ENCODE results near the gene CFAP77.

Gene CFAP77

DNA sequence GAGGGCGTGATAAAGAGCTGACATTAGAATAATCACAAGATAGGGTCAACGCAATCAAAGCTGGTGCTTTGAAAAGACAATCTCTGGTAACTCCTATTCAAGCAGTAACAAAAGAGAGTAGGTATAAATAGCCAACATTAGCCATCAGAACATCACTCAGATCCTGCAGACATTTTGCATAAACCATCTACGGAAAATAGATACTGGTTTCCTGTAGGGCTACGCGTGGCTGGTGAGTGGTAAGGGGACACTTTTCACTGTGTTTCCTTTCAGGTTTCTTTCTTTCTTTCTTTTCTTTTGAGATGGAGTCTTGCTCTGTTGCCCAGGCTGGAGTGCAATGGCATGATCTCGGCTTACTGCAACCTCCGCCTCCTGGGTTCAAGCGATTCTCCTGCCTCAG is 25.6 kb upstream of the CFAP77 start:
- Mint-ChIP-seq H3K36me3 (ENCODE audit: low read depth) (peaks cover 64% of the 10 kb centered on the region), H3K27me3 (ENCODE audit: low read depth) (no peaks in the 10 kb centered on the region), H3K4me1 (no peaks in the 10 kb centered on the region), H3K4me3 (no peak overlapping the region), H3K27ac (no peak overlapping the region), H3K9me3 (no peaks in the 10 kb centered on the region)
- TF ChIP-seq, protein P1, sequence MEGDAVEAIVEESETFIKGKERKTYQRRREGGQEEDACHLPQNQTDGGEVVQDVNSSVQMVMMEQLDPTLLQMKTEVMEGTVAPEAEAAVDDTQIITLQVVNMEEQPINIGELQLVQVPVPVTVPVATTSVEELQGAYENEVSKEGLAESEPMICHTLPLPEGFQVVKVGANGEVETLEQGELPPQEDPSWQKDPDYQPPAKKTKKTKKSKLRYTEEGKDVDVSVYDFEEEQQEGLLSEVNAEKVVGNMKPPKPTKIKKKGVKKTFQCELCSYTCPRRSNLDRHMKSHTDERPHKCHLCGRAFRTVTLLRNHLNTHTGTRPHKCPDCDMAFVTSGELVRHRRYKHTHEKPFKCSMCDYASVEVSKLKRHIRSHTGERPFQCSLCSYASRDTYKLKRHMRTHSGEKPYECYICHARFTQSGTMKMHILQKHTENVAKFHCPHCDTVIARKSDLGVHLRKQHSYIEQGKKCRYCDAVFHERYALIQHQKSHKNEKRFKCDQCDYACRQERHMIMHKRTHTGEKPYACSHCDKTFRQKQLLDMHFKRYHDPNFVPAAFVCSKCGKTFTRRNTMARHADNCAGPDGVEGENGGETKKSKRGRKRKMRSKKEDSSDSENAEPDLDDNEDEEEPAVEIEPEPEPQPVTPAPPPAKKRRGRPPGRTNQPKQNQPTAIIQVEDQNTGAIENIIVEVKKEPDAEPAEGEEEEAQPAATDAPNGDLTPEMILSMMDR (IDR thresholded peaks at IDR 0.05; ENCODE audit: unreplicated experiment in 3 of 3): no peak

DNA sequence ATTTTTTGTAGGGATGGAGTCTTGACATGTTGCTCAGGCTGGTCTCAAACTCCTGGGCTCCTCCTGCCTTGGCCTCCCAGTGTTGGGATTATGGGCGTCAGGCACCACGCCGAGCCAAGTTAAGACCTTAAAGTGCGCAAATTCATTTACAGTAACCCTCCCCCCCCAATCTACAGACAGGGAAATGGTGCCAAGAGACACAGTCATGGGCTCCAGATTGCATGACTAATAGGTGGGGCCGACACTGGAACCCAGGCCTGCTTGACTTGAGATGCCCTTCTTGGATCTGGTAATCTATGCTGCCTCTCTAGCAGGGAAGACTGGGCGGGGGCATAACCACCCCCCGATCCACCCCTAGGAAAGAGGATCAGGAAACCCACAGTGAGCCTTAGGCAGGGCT is 22.9 kb upstream of the CFAP77 start:
- no peak overlapping the region for H3K4me3 Mint-ChIP-seq
- TF ChIP-seq, protein P1 (IDR thresholded peaks at IDR 0.05; ENCODE audit: unreplicated experiment in 3 of 3): no peak
- H3K4me1 Mint-ChIP-seq: no peaks in the 10 kb centered on the region
- no peaks in the 10 kb centered on the region for H3K9me3 Mint-ChIP-seq
- no peaks in the 10 kb centered on the region for H3K27me3 Mint-ChIP-seq (ENCODE audit: low read depth)
- no peak overlapping the region for H3K27ac Mint-ChIP-seq
- peaks cover 82% of the 10 kb centered on the region for H3K36me3 Mint-ChIP-seq (ENCODE audit: low read depth)

DNA sequence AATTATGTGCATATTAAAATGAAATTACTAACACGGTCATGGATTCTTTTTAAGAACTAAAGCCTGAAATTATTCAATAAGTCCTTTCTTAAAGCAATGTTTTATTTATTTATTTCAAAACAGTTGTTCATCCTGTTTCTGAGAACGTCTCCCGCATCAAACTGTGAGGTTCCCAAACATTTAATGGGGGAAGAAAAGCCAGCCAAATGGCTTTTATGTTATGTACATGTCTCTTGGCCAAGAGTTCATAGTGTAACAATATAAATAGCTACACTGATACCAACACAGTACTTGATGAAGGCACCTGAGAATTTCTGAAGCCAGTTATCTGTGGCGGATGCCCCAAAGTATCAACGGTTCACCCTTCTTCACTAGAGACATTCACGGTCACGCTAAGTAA is 19.0 kb upstream of the CFAP77 start:
- Mint-ChIP-seq H3K4me1 (no peaks in the 10 kb centered on the region), H3K4me3 (no peak overlapping the region), H3K9me3 (no peaks in the 10 kb centered on the region), H3K36me3 (ENCODE audit: low read depth) (peaks cover 75% of the 10 kb centered on the region), H3K27ac (no peak overlapping the region), H3K27me3 (ENCODE audit: low read depth) (no peaks in the 10 kb centered on the region)
- TF ChIP-seq, protein P1 (IDR thresholded peaks at IDR 0.05; ENCODE audit: unreplicated experiment in 3 of 3): no peak

DNA sequence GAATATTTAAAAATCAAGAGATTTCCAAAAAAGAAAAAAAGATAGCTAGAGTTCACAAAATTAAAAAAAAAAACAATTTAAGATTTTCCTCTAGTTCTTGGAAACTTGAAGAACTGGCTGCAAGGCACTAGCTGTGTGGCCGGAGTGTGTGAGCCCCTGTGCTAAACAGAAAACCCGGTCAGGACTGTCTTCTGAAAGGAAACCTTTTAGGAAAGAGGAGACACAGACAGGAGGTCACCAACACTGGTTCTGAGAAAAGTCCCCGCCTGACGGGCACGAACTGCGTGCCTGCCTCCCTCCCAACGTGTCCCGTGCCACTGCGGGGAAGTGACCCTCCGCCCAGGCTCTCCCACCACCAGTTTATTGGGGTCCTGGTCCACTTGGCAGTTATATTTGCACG is 18.6 kb upstream of the CFAP77 start:
- TF ChIP-seq, protein P1 (IDR thresholded peaks at IDR 0.05; ENCODE audit: unreplicated experiment in 3 of 3): no peak
- Mint-ChIP-seq H3K27ac (no peak overlapping the region), H3K27me3 (ENCODE audit: low read depth) (no peaks in the 10 kb centered on the region), H3K9me3 (no peaks in the 10 kb centered on the region), H3K36me3 (ENCODE audit: low read depth) (peaks cover 75% of the 10 kb centered on the region), H3K4me3 (no peak overlapping the region), H3K4me1 (no peaks in the 10 kb centered on the region)

DNA sequence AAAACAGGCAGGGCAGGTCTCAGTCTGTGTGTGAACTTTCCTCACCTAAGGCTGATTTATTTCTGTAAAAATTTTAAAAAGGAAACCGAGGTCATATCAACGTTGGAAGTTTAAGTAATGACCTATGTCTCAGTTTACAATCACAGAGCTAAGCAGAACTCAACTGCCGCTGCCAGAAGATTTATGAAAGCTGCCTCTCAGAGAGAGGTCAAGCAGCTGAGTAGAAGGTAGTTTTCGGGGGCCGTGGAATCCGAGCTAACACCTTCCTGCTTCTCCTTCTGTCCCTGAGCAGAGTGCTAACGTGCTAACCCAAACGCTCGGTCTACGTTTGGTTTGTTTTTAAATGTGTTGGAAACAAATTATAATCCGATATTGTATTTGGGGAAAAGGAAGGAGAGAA is 14.5 kb upstream of the CFAP77 start:
- Mint-ChIP-seq H3K4me1 (no peaks in the 10 kb centered on the region), H3K27me3 (ENCODE audit: low read depth) (no peaks in the 10 kb centered on the region), H3K36me3 (ENCODE audit: low read depth) (peaks cover 72% of the 10 kb centered on the region)

DNA sequence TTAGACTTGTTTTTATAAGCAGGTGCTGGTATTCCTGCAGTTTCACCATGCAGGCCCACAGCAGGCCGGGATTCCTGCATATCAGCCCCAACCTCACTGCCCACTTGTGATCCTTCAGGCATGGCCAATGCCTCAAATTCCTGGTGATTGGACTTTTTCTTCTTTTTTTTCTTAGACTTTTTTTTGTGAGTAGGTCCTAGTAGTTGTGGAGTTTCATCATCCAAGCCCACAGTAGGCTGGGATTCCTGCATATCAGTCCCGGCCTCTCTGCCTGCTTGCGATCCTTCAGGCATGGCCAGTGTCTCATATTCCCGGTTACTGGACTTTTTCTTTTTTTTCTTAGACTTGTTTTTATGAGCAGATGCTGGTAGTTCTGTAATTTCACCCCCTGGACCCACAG is 8.2 kb upstream of the CFAP77 start:
- H3K4me3 Mint-ChIP-seq: no peak overlapping the region
- peaks cover 35% of the 10 kb centered on the region for H3K4me1 Mint-ChIP-seq
- H3K27me3 Mint-ChIP-seq (ENCODE audit: low read depth): peaks cover 2% of the 10 kb centered on the region
- peaks cover 59% of the 10 kb centered on the region for H3K36me3 Mint-ChIP-seq (ENCODE audit: low read depth)
- TF ChIP-seq, protein P1 (IDR thresholded peaks at IDR 0.05; ENCODE audit: unreplicated experiment in 3 of 3): no peak
- peak overlapping the region; percentile 47 to 78 (median 75) for H3K27ac Mint-ChIP-seq
- H3K9me3 Mint-ChIP-seq: no peaks in the 10 kb centered on the region

More for the DNA sequence above, 14.5 kb upstream of the CFAP77 start:
- no peak overlapping the region for H3K4me3 Mint-ChIP-seq
- no peaks in the 10 kb centered on the region for H3K9me3 Mint-ChIP-seq
- TF ChIP-seq, protein P1 (IDR thresholded peaks at IDR 0.05; ENCODE audit: unreplicated experiment in 3 of 3): no peak
- H3K27ac Mint-ChIP-seq: no peak overlapping the region
